NCI-H2107 (cell line): ENCODE data around the gene LRIT3.
"Not testable (repeated sequence)": the region's sequence is repeated elsewhere in the genome, so short reads cannot be mapped to it uniquely, and the experiment has no call there.

Experiments
- DNase-seq: peaks from one replicate; lab custom pipeline; 2025; lab: John Stamatoyannopoulos, UW

LRIT3 gene

DNA sequence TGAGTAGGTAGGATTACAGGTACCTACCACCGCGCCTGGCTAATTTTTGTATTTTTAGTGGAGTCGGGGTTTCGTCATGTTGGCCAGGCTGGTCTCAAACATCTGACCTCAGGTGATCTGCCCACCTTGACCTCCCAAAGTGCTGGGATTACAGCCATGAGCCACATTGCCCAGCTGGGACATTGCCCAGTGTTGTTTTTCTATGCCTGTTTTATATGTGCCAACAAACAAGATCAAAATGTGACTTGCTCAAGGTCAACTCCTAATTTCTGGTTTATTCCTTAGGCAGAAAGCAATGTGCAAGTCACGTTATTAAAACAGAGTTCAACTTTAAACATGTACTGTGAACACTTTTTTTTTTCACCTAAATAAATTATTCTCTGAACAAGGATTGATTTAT, 2.7 kb downstream of the LRIT3 start:
- no peak for DNase-seq

DNA sequence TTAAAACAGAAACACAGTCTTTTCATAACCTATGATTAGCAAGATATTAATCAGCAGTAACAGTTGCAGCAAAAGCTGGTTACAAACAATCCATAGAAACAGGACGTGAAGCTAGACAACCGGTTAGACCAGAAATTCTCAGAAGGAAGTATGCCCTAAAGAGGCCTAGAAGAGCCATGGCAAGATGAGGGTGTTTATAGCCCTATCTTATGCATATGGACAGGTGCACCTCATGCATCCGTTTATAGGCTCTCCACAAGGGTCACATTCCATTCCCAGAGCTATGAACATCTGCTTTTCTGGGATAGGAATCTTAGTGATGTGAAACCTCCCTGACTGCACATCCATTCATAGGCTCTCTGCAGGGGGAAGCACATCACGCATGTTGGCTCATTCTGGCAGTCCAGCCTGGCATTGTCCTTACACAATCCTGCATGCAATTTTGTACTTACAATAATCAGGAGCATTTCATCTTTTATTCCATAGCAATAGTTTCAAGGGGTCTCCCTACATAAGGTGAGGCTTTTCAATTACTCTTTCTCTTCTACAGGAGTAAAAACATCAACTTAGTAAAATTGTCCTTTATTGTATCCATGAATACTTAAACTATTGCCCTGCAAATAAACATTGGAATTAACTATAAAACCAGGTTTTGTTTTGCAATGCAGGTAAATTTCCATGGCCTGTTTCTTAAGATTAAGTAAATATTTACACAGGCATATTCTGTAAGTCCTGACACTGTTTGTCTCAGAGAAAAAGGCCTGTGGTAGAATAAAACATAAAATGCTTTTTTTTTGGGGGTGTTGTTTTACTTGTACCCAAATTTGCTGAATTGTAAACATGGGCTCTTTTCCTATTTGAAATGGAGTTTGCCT, 11.8 kb downstream of the LRIT3 start:
- not testable (repeated sequence) for DNase-seq

DNA sequence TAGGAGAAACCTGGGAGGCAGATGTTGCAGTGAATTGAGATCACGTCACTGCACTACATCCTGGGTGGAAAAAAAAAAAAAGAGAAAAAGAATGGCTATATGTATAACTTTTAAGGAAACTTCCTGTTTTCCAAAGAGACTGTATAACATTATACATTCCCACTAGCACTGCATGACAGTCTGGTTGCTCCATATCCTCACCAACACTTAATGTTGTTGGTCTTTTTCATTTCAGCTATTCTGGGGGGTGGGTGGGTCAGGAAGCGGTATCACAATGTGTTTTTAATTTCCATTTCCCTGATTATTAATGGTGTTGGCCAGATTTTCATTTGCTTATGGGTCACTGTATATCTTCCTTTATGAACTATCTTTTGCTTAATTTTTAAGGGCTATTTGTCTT, 13.4 kb downstream of the LRIT3 start:
- no peak for DNase-seq

DNA sequence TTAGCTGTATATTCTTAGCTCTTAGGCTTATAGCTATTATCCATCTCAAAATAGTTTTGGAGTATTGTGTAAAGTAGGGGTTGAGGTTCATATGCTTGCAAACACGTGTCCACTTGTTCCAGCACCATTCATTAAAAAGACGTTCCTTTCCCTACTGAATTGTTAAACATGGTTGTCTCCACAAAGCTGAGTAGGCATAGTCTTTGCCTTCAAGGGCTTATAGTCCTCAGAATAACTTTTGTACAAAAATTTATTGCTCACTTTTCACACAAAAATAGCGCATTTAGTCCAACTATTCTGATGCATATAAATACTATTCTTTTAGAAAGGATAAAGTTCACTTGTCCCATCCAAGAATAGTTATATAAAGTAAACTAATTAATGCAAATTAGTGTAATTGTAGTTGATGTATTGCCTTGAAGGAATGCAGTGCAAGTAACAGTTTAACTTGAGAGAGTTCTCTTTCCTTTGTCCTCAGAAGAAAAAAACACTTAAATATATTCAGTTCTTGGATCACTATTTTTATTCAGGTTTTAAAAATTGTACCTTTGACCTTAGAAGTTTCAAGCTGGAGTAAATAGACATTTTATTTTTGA, 14.1 kb downstream of the LRIT3 start:
- DNase-seq: no peak

DNA sequence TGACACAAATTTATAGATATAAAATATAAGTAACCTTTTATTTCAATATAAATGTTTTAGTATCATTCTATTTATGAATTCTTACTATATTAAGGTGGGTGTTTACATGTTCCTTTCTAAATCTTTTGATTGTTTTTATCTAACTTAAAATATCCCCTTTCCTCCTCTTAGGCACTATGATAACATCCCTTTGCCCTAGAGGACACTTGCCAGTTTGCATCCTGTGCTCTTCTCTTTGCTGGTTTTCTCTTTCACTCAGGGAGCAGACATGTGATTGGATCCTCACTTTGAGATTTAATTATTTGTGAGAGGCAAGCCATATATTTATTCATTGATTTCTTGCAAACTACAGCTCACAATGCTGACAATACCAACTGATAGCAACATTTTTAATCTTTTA, 16.2 kb downstream of the LRIT3 start:
- DNase-seq: no peak

DNA sequence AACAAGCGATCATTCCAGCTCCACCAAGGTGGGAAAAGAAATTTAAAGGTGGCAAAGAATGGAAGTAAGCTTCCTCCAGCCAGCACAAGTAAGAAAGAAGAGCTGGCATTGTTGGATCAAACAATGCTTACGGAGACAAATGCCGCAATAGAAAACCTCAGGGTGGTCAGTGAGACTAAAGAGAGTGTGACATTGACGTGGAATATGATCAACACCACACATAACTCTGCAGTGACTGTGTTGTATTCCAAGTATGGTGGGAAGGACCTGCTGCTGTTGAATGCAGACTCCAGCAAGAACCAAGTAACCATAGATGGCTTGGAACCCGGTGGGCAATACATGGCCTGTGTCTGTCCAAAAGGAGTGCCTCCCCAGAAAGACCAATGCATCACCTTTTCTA, 22.2 kb downstream of the LRIT3 start:
- no peak for DNase-seq

DNA sequence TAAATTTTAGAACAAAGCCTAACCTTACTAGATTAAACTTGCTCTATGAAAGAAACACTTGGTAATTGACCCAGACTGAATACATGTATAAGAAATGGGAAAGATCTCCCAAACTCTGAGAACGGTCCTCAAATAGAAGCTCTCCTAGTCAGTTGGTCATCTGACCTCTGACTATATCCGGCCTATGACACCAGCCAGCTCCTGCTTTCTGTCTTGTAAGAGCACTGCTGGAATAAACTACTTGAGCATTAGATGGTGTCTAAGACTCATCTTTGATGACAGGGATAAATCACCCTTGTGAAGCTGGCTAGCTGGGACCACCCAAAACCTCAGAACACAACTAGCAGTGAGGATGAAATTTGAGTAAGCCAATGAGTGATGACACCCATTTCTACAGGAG, 24.2 kb downstream of the LRIT3 start:
- DNase-seq: no peak

DNA sequence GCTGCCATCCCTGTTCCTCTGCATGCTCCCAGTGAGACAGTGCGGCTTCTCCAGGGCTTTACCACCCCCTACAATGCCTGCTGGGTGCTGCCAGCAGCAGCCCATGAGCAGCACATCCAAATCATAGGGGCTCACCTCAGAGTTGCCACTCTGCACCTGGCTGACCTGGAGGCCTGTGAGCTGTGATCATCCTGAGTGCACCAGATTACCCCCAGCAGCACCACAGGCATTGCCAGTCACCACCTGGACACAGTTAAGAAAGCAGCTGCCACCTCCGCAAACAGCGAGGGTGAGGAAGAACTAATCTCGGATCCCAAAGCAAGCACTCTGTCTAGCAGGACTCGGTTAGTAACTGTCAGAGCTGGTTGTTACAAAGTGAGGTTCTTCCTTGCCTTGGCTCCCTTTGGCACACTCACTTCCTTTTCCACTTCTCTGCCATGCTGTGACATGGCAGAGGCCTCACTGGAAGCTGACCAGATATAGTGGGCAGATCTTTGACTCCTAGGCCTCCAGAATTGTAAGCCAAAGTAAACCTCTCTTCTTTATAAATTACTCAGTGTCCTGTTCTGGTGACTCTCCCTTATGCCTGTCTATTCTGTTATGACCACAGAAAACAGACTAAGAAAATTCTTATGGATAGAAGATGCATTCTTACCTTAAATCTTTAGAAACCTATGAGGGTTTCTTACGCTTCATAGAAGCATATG, 25.2 kb downstream of the LRIT3 start:
- DNase-seq: no peak

DNA sequence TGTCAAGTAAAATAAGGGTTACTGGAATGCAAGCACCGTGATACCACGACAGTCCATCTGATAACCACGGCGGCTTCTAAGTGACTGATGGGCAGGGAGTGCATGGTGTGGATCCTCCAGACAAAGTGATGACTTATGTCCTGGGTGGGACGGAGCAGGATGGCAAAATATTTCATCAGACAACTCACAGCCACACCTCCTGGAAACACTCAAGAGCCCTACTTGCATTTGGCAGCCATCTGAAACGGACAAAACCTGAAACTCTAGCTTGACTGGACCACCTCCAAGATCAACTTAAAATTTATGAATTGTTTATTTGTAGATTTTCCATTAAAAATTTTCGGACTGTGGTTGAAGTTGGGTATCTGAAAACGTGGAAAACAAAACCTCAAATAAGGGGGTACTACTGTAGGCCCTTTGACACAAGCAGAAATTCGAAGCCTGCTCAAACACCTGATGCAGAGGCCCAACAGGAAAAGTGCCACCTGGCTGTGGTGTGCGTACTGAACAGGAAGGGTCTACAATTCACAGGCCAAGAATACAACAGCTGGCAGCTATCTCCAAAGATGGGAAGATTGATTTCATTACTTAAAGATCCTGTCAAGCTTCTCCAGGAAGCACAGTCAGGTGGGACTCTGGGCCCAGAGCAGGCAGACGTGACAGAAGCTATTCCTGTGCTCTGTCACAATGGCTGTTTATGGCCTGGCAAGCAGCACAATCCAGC, 26.0 kb downstream of the LRIT3 start:
- DNase-seq: no peak

DNA sequence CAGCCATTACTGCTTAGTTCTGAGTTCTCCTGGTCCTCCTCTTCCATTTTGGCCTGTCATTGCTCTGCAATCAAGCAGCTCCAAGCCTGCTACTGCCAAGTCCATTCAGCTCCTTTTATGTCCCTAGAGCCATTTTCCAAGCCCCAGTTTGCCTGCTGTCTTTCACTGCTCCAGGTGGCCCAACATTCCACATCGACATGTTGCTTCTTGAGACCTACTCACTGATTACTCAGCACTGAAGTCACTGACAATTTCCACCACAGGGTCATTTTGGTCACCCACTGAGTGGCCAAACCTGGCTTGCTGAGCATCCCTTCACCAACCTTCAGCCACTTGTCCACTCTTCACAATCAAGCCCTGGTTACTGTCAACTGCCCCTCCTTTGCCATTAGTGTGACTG, 27.2 kb downstream of the LRIT3 start:
- DNase-seq: no peak

DNA sequence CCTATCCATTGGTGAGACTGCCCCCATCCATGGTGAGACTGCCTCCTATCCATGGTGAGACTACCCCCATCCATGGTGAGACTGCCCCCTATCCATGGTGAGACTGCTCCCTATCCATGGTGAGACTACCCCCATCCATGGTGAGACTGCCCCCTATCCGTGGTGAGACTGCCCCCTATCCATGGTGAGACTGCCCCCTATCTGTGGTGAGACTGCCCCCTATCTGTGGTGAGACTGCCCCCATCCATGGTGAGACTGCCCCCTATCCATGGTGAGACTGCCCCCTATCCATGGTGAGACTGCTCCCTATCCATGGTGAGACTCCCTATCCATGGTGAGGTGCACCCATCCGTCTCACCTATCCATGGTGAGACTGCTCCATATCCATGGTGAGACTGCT, 27.6 kb downstream of the LRIT3 start:
- not testable (repeated sequence) for DNase-seq

DNA sequence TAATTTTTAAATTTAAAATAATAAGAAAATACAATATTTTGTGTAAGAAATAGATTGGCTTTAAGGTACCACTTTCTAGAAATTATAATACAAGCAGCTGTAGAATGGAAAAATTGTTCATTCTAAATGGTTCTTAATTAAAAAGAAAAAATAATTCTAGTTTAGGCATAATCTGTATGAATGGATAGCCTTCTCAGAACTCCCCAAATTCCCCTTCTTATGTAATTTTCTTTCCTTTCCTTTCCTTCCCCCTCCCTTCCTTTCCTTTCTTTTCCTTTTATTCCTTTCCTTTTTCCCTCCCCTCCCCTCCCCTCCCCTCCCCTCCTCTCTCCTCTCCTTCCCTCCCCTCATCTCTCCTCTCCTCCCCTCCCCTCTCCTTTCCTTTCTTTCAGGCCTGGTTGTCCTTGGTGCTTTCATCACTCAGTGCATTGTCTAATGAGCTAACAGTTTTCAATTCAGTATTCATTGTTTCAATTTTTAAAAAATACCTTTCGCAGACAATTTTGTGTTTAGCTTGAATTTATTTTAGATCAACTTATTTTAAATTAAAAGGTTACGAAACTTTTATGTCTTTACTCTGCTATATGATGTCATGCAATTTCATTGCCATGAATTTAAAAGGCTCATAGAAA, 28.8 kb downstream of the LRIT3 start:
- no peak for DNase-seq

DNA sequence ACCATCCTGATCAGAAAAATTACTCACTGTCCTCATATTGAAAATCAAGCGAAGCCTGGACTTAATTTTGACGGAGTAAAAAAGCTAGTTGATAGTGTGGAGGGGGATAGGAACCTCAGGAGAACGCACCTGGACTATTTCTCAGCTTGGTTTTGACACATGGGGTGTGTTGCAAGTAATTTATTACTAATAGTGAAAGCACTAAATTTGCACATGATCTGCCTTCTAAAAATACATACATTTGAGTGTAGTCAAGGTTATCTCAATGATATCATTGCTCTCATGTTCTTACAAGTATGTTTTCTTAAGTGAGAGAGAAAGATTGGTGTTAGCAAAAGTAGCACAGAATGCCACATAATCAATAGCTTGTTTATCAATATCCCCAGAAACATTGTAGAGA, 29.5 kb downstream of the LRIT3 start:
- DNase-seq: no peak

DNA sequence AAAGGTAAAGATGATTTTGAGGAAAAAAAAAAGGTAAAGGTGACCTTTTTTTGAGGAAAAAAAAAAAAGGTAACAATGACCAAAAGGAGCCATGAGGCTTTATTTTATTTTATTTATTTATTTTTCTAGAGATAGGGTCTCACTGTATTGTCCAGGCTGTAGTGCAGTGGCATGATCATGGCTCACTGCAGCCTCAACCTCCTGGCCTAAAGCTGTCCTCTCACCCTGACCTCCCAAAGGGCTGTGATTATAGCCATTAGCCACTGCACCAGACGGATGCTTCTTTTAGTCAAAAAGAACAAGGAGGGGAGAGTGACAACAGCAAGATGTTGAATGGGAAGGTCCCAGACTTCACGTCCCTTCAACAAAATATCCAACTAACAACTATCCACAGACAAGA, 30.4 kb downstream of the LRIT3 start:
- DNase-seq: no peak

DNA sequence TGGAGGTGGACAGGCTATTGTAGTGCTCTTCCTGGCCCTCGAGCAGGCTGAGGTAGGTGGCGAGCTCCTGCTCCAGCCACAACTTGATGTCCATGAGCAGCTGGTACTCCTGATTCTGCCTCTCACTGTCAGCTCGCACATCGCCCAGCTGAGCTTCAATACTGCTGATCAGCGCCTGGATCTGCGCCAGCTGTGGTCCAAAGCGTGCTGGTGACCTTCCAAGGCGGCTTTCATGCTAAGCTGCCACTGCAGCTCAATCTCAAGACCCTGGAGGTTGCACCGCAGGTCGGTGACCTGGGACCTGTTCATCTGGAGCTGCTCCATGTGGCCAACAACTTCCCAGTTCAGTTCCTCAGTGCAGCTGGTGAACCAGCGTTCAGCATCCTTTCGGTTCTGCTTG, 31.2 kb downstream of the LRIT3 start:
- DNase-seq: no peak

DNA sequence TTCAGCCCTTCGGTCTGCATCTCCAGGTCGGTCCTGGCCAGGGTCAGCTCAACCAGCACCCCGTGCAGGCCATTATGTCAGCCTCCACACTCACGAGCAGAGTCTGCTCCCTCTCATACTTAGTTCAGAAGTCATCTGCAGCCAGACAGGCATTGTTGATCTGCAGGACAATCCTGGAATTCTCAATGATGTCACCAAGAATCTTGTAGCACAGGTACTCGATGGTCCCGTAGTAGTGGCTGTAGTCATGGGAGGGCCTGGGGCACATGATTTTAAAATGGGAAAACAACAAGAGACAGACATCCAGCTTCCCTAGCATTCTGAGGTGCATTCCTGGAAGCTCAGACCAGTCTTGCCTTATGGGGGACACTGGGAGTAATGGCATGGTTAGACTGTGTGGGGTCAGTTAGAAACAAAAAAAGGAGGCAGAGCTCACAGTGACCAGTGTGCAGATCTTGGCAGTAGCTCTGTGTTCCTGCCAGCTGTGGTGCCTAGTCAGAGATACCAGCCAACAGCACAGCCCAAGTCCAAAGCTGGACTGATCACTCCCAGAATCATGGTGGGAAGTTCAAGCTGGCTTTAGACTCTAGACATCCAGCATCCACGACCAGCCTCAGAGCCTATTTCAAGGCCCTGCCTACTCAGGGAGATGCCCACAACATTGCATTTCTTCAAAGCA, 31.9 kb downstream of the LRIT3 start:
- no peak for DNase-seq

DNA sequence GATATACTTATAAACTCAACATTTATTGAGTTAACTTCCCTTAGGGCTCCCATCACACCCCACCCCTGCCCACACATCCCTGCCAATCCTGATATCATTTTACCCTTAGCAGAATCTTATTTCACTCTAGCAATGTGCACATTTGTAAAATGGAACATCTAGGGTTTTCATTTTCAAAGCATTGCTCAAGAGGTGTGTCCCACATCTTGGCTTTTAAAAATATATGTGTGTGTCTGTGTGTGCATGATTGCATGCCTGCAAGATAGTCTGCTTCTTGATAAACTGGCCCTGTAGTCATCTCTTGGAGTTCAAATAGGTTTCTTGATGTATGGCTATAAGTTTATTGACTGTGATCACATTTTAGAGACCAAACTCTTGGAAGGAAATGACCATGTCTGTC, 38.4 kb downstream of the LRIT3 start:
- DNase-seq: no peak

DNA sequence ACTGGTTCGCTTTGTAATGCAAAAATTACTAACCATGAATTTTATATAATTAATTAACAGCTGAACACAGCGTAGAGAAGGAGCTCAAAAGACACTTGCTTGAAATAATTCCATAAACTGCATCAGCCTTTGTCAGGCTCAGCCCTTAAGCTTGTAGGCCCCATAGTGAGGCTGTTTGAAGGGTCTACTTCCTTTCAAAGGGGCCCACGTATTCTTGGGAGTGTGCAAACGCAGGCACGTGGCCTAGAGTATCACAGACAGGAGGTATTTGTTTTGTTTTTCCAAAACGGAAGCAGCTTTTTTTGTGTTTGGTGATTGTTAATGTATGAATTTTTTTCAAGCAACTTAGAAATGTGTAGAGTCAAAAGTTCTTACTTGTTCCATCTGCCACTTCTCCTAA, 39.2 kb downstream of the LRIT3 start:
- no peak for DNase-seq

DNA sequence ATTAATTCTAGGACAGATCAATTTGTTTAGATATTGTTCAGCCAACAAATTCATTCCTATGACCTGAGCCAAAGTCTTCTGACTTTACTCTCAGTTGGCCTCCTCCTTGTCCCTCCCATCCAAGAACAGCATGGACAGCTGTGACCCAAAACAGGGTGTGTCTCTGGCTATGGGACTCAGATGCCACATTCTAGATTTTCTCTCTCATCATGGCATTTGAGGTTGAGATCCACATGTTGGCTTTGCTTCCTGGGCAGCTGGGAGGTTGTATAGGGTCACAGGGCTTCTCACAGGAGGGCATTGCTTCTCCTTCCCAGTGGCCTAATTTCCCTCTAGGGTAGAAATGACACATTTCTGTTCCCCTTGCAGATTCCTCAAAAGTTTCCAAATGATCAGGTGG, 42.2 kb downstream of the LRIT3 start:
- no peak for DNase-seq

DNA sequence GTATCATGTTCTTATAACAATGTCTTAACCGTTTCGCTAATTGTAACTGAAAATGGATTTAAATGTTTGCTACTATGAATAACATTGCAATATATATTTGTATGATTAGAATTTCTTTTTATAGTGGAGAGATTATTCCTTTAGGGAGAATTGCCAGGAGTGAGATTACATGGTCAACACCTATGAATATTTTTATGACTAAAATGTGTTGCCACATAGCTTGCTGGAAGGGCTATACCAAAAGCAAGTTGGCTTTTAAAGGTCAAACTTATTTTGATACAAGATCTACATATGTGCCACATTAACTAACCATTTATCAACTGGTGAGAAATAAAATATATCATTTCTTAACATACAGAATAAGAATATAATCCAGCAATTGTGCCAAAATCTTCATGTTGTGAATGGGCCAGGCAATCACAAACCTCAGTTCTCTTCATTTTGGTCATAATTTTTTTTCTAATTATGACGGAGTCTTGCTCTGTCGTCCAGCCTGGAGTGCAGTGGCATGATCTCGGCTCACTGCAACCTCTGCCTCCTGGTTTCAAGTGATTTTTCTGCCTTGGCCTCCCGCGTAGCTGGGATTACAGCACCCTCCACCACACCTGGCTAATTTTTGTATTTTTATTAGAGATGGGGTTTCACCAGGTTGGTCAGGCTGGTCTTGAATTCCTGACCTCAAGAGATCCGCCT, 54.8 kb downstream of the LRIT3 start:
- DNase-seq: no peak

DNA sequence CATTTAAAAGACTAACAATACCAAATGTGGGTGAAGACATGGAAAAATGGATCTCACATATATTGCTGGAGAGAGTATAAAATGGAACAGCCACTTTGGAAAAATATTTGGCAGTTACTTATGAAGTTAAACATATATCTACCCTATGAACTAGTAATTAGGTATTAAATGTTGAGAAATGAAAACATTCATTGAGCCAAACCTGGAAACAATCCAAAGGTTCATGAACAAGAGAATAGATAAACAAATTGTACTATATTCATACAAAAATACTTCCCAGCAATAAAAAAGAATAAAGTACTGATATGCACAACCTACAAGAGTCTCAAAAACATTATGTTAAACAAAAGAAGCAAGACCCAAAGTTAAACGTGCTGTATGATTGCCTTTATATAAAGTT, 60.8 kb downstream of the LRIT3 start:
- no peak for DNase-seq
